ENCODE results near the gene PRELID3B.

The PRELID3B gene

GRCh38 chr20:59010995-59011873, 31.4 kb downstream of the PRELID3B start:
- H4K20me1 ChIP-seq (ENCODE audit: insufficient read depth, low read length, poor library complexity, severe bottlenecking), result no peaks in the 10 kb centered on the region
- H3K4me2 ChIP-seq (ENCODE audit: low read depth, low read length, poor library complexity, severe bottlenecking), result no peak overlapping the region

GRCh38 chr20:59010321-59010994, 32.1 kb downstream of the PRELID3B start:
- no peak overlapping the region for H3K9ac ChIP-seq (ENCODE audit: low read depth, low read length, poor library complexity, severe bottlenecking)
- no peaks in the 10 kb centered on the region for H4K20me1 ChIP-seq (ENCODE audit: insufficient read depth, low read length, poor library complexity, severe bottlenecking)
- H3K9me3 ChIP-seq (ENCODE audit: insufficient read depth, low read depth, low read length), result no peaks in the 10 kb centered on the region
- H3K4me3 ChIP-seq (ENCODE audit: low read length, poor library complexity, severe bottlenecking), result no peak overlapping the region
- no peaks in the 10 kb centered on the region for H3K36me3 ChIP-seq (ENCODE audit: insufficient read depth, low read length)
- no peaks in the 10 kb centered on the region for H3K27me3 ChIP-seq (ENCODE audit: insufficient read depth, low read length, poor library complexity, severe bottlenecking)
- TF ChIP-seq EZH2phosphoT487 (IDR thresholded peaks at IDR 0.05; ENCODE audit: borderline replicate concordance) (no peak), CTCF (conservative IDR thresholded peaks at IDR 0.05; ENCODE audit: low read length) (no peak)
- no peaks in the 10 kb centered on the region for H3K9me2 ChIP-seq (replicated peaks; ENCODE audit: low read depth, low read length)
- H3K4me2 ChIP-seq (ENCODE audit: low read depth, low read length, poor library complexity, severe bottlenecking), result no peak overlapping the region
- H2AFZ ChIP-seq (ENCODE audit: low read length), result no peak overlapping the region
- H3K4me1 ChIP-seq (ENCODE audit: insufficient read depth, low read length, poor library complexity, severe bottlenecking), result no peaks in the 10 kb centered on the region
- no peaks in the 10 kb centered on the region for H3K79me2 ChIP-seq (ENCODE audit: insufficient read depth, low read length)
- H3F3A ChIP-seq (ENCODE audit: low read depth), result no peaks in the 10 kb centered on the region

More at GRCh38 chr20:59010995-59011873, 31.4 kb downstream of the PRELID3B start:
- no peaks in the 10 kb centered on the region for H3K9me2 ChIP-seq (replicated peaks; ENCODE audit: low read depth, low read length)
- peaks cover 3% of the 10 kb centered on the region for H3K4me1 ChIP-seq (ENCODE audit: insufficient read depth, low read length, poor library complexity, severe bottlenecking)
- H3K27me3 ChIP-seq (ENCODE audit: insufficient read depth, low read length, poor library complexity, severe bottlenecking), result no peaks in the 10 kb centered on the region
- no peak overlapping the region for H3K4me3 ChIP-seq (ENCODE audit: low read length, poor library complexity, severe bottlenecking)
- no peaks in the 10 kb centered on the region for H3K36me3 ChIP-seq (ENCODE audit: insufficient read depth, low read length)
- no peaks in the 10 kb centered on the region for H3K9me3 ChIP-seq (ENCODE audit: insufficient read depth, low read depth, low read length)
- no peak overlapping the region for H3K9ac ChIP-seq (ENCODE audit: low read depth, low read length, poor library complexity, severe bottlenecking)
- no peak for TF ChIP-seq EZH2phosphoT487 (IDR thresholded peaks at IDR 0.05; ENCODE audit: borderline replicate concordance)
- TF ChIP-seq CTCF (conservative IDR thresholded peaks at IDR 0.05; ENCODE audit: low read length), result no peak
- H3K79me2 ChIP-seq (ENCODE audit: insufficient read depth, low read length), result no peaks in the 10 kb centered on the region
- no peaks in the 10 kb centered on the region for H3F3A ChIP-seq (ENCODE audit: low read depth)
- no peak overlapping the region for H2AFZ ChIP-seq (ENCODE audit: low read length)

- Histone ChIP-seq H2AFZ (ENCODE audit: low read length) (no peak overlapping the region), H3K4me3 (ENCODE audit: low read length, poor library complexity, severe bottlenecking) (no peak overlapping the region), H3F3A (ENCODE audit: low read depth) (no peaks in the 10 kb centered on the region), H3K27me3 (ENCODE audit: insufficient read depth, low read length, poor library complexity, severe bottlenecking) (no peaks in the 10 kb centered on the region), H3K4me1 (ENCODE audit: insufficient read depth, low read length, poor library complexity, severe bottlenecking) (peaks cover 13% of the 10 kb centered on the region), H3K4me2 (ENCODE audit: low read depth, low read length, poor library complexity, severe bottlenecking) (no peak overlapping the region), H3K9me3 (ENCODE audit: insufficient read depth, low read depth, low read length) (no peaks in the 10 kb centered on the region), H3K79me2 (ENCODE audit: insufficient read depth, low read length) (no peaks in the 10 kb centered on the region), H3K9me2 (replicated peaks; ENCODE audit: low read depth, low read length) (no peaks in the 10 kb centered on the region), H4K20me1 (ENCODE audit: insufficient read depth, low read length, poor library complexity, severe bottlenecking) (no peaks in the 10 kb centered on the region), H3K9ac (ENCODE audit: low read depth, low read length, poor library complexity, severe bottlenecking) (no peak overlapping the region), H3K36me3 (ENCODE audit: insufficient read depth, low read length) (no peaks in the 10 kb centered on the region)
- TF ChIP-seq CTCF (conservative IDR thresholded peaks at IDR 0.05; ENCODE audit: low read length) (no peak), EZH2phosphoT487 (IDR thresholded peaks at IDR 0.05; ENCODE audit: borderline replicate concordance) (no peak)
Observed at GRCh38 chr20:59008715-59009336, 33.8 kb downstream of the PRELID3B start.

All from Loucy (cell line).